Cerebellar cortex (tissue), 1 donor: Measurements from ENCODE around the gene GALK1.

Experiments
- DNase-seq: peaks from one replicate; pipeline ENCODE4 v3.0.0-alpha.2; 2015; ENCODE audit warnings: low spot score

Gene GALK1

GRCh38 chr17:75724016-75725003 is 40.7 kb downstream of the GALK1 start:
- no peak for DNase-seq

GRCh38 chr17:75723171-75723930 is 41.6 kb downstream of the GALK1 start:
- no peak for DNase-seq

- no peak for DNase-seq
Observed at GRCh38 chr17:75722542-75723095, 42.4 kb downstream of the GALK1 start.

DNA sequence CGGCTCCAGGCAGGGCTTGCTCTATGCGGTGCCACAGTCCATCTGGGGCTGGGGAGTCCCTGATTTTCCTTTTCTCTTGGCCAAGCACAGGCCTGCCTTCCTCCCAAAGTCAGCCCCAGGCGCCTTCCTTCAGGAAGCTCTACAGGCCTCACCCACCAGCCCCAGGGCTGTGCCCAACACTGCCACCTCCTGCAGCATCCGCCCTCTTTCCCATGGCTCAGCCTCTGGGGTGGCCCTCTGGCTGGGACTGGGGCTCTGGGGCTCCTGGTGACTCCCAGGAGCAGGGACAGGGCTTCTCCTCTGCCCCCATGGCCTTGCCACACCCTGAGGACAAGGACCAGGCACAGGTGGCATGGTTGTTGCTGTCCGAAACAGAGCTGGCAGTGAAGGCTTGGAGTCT is 42.9 kb downstream of the GALK1 start:
- DNase-seq = no peak

DNA sequence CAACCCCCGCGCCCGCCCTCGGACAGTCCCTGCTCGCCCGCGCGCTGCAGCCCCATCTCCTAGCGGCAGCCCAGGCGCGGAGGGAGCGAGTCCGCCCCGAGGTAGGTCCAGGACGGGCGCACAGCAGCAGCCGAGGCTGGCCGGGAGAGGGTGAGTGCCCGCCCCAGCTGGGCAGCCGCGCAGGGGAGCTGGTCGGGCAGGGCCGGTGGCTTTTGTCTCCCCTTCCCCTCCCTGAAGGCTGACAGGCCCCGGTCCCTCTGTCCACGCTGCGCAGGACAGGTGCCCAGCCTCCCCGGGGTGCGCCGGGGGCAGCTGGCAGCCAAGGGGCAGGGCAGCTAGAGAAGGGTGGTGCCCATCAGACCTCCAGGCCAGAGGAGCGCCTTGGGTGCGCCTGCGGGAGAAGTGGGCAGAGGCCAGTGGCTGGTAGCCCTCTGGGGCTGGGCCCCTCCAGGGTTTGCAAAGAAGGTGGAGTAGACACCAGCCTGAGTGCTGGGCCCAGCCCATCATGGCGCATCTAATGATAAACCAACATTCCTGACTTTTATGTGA is 43.5 kb downstream of the GALK1 start:
- DNase-seq = no peak

GRCh38 chr17:75720656-75721462 is 44.1 kb downstream of the GALK1 start, which contains the start of gene ITGB4:
ITGB4 (plus strand) TSS chr17:75721459; CDS start chr17:75724704, 3,245 bp downstream.
- DNase-seq = no peak

DNA sequence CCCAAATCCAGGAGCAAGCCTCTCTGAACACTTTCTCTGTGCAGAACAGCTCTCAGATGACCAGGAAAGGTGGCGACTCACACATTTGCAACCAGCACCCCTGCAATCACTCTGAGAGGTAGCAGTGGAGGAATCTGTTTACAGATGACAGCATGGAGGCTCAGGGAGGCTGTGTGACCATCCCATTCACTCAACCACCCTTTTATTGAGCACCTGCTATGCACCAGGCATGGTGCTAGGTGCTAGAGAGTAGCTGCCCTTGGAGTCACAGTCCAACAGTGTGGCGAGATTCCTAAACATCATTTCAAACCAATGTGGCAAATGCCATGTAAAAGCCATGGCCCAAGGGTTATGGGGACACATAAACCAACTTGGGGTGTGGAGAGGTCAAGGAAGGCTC is 45.3 kb downstream of the GALK1 start:
- no peak for DNase-seq

DNA sequence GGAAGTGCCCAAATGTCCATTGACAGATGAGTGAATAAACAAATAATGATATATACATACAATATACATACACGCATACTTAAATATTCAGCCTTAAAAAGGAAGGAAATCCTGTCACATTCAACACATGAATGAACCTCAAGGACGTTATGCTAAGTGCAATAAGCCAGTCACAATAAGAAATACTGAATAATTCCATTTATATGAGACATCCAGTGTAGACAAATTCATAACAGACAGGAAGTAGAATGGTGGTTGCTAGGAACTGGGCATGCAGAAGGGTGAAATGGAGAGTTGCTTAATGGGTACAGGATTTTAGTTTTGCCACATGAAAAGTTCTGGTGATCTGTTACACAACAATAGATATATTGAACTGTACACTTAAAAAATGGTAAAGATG is 52.5 kb downstream of the GALK1 start:
- no peak for DNase-seq
